Trophoblast cell (in vitro differentiated cells and primary cell): Measurements from ENCODE around the gene APOB.

ENCODE experiments used
- DNase-seq, 2 donors: peaks; one replicate each; pipeline ENCODE4 v3.0.0-alpha.2; 2016
- H2AFZ ChIP-seq: 2 replicates; pipeline ENCODE4 v1.6.1; 2013; ENCODE audit warnings: low read length, moderate library complexity, mild to moderate bottlenecking; ENCODE audit not compliant: insufficient read depth, poor library complexity
- H2AK5ac ChIP-seq: 2 replicates; pipeline ENCODE4 v1.6.1; 2013; ENCODE audit warnings: mild to moderate bottlenecking, low read length
- H2BK120ac ChIP-seq: 2 replicates; pipeline ENCODE4 v1.6.1; 2013; ENCODE audit warnings: low read length, mild to moderate bottlenecking, moderate library complexity; ENCODE audit not compliant: insufficient read depth, poor library complexity
- H2BK12ac ChIP-seq: 2 replicates; pipeline ENCODE4 v1.6.1; 2013; ENCODE audit warnings: mild to moderate bottlenecking, low read length, moderate library complexity
- H2BK5ac ChIP-seq: 2 replicates; pipeline ENCODE4 v1.6.1; 2013; ENCODE audit warnings: low read length, low read depth, moderate library complexity, mild to moderate bottlenecking; ENCODE audit not compliant: poor library complexity
- H3K14ac ChIP-seq: 2 replicates; pipeline ENCODE4 v1.6.1; 2013; ENCODE audit warnings: mild to moderate bottlenecking, low read length
- H3K18ac ChIP-seq: 2 replicates; pipeline ENCODE4 v1.6.1; 2013; ENCODE audit warnings: mild to moderate bottlenecking, low read length
- H3K23ac ChIP-seq: 2 replicates; pipeline ENCODE4 v1.6.1; 2013; ENCODE audit warnings: low read length
- H3K27ac ChIP-seq: 2 replicates; pipeline ENCODE4 v1.5.1; 2013; ENCODE audit warnings: low read depth, mild to moderate bottlenecking, inconsistent platforms, low read length, moderate library complexity
- H3K27me3 ChIP-seq: 2 replicates; pipeline ENCODE4 v1.6.1; 2013; ENCODE audit warnings: inconsistent platforms, mild to moderate bottlenecking, low read length, moderate library complexity; ENCODE audit not compliant: insufficient read depth
- H3K36me3 ChIP-seq, 2 experiments: 1 replicate in 1 of 2; 2 replicates in 1 of 2; pipeline ENCODE4 v1.6.1; 2013; ENCODE audit warnings: low read length in 2 of 2, mild to moderate bottlenecking in 2 of 2, moderate library complexity in 1 of 2; ENCODE audit not compliant: insufficient read depth in 2 of 2, control insufficient read depth in 1 of 2
- H3K4ac ChIP-seq: 2 replicates; pipeline ENCODE4 v1.6.1; 2013; ENCODE audit warnings: low read depth, mild to moderate bottlenecking, low read length, moderate library complexity
- H3K4me1 ChIP-seq, 2 experiments: 1 replicate in 1 of 2; 2 replicates in 1 of 2; pipeline ENCODE4 v1.6.1; 2013; ENCODE audit warnings: low read length in 2 of 2, mild to moderate bottlenecking in 2 of 2, moderate library complexity in 1 of 2; ENCODE audit not compliant: insufficient read depth in 2 of 2, control insufficient read depth in 1 of 2
- H3K4me2 ChIP-seq: 2 replicates; pipeline ENCODE4 v1.6.1; 2013; ENCODE audit warnings: inconsistent platforms, mild to moderate bottlenecking, low read length, moderate library complexity
- H3K4me3 ChIP-seq: 2 replicates; pipeline ENCODE4 v1.5.1; 2013; ENCODE audit warnings: mild to moderate bottlenecking, low read depth, low read length, inconsistent platforms
- H3K79me1 ChIP-seq: one replicate; pipeline ENCODE4 v1.6.1; 2013; ENCODE audit warnings: low read length
- H3K79me2 ChIP-seq: 2 replicates; pipeline ENCODE4 v1.6.1; 2013; ENCODE audit warnings: low read length, mild to moderate bottlenecking; ENCODE audit not compliant: control insufficient read depth, insufficient read depth, poor library complexity
- H3K9ac ChIP-seq: 2 replicates; pipeline ENCODE4 v1.6.1; 2013; ENCODE audit warnings: mild to moderate bottlenecking, low read length
- H3K9me3 ChIP-seq: 2 replicates; pipeline ENCODE4 v1.6.1; 2013; ENCODE audit warnings: low read depth, mild to moderate bottlenecking, control low read depth, inconsistent platforms, low read length; ENCODE audit not compliant: insufficient read depth
- H4K12ac ChIP-seq: 2 replicates; pipeline ENCODE4 v1.6.1; 2013; ENCODE audit warnings: low read depth, mild to moderate bottlenecking, low read length, moderate library complexity
- H4K8ac ChIP-seq: 2 replicates; pipeline ENCODE4 v1.6.1; 2013; ENCODE audit warnings: low read depth, mild to moderate bottlenecking, low read length, moderate library complexity
- H4K91ac ChIP-seq: one replicate; pipeline ENCODE4 v1.6.1; 2013; ENCODE audit warnings: low read depth, mild to moderate bottlenecking, low read length, moderate library complexity
- WGBS: extraction: QIAGEN DNeasy Blood & Tissue Kit; methylation state at CpG from one replicate; pipeline ENCODE4 v1.1.7; 2013; ENCODE audit warnings: missing lambda C conversion rate; ENCODE audit not compliant: insufficient read length, insufficient coverage; ENCODE audit errors: extremely low coverage; 5-methylcytosine and 5-hydroxymethylcytosine counted together

Gene APOB

DNA sequence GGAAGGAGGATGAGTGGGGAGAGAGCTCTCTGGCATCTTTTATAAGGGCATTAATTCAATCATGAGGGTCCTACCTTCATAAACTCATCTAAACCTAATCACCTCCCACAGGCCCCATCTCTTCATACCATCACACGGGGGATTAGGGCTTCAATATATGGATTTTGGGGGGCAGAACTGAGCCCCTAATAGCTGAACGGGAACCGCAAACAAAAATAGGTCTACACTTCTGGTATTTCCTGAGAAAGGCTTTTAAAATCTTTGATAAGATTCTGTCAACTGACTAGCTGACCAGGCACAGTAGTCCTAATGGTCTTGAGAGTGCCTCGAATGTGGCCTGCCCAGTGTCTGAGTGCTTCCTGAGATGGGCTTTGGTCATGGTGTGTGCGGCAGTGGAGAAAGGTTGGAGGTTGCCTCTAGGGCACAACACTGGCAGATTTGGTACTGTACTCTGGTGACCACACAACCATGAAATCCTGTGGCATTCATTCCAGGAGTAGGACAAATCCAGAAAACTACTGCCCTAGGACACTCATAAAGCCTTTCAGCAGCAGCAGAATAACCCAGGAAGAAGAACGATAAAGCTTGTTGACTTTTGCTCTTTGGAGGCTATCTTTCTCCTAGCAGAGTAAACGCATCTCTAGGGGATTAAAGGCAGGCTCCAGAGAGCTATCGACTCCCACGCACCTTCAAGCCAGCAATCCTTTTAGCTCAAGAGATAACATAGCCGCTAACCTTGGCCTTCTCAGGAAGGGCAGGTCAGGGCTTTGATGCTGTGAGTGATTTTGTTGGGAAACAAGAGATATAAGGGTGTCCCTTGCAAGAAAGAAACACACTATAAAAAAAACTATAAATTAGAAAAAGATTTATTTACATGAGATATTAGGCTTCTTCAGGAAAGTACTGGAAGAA, 12.3 kb upstream of the APOB start:
- no peak overlapping the region for H3K4ac ChIP-seq
- H3K36me3 ChIP-seq: no peaks in the 10 kb centered on the region

DNA sequence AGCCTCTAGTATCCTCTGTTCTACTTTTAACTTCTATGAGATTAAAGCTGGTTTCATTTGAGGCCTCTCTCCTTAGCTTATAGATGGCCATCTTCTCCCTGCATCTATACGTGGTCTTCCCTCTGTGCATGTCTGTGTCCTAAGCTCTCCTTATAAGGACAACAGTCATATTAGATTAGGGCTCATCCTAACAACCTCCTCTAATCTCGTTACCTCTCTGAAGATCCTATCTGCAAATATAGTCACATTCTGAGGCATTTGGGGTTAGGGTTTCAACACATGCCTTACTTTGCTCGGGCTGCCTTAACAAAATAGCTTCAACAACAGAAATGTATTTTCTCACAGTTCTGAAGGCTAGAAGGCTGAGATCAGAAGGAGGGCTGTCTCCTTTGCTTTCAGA, 11.6 kb upstream of the APOB start:
- H3K9ac ChIP-seq: no peak overlapping the region
- no peak overlapping the region for H2AFZ ChIP-seq
- H2BK5ac ChIP-seq: no peak overlapping the region
- no peak overlapping the region for H3K4me3 ChIP-seq
- H4K12ac ChIP-seq: no peak overlapping the region
- no peak for DNase-seq
- no peaks in the 10 kb centered on the region for H3K9me3 ChIP-seq
- H2BK120ac ChIP-seq: no peak overlapping the region
- H3K18ac ChIP-seq: no peak overlapping the region
- no CpG with 5 or more reads among the region's 3 CpGs for WGBS
- H3K4me1 ChIP-seq: no peaks in the 10 kb centered on the region
- no peak overlapping the region for H4K91ac ChIP-seq
- H3K79me2 ChIP-seq: no peaks in the 10 kb centered on the region
- H4K8ac ChIP-seq: no peak overlapping the region
- no peak overlapping the region for H3K4ac ChIP-seq
- no peaks in the 10 kb centered on the region for H3K27me3 ChIP-seq
- no peak overlapping the region for H2BK12ac ChIP-seq
- H3K14ac ChIP-seq: no peak overlapping the region
- H2AK5ac ChIP-seq: no peak overlapping the region
- no peaks in the 10 kb centered on the region for H3K36me3 ChIP-seq
- H3K4me2 ChIP-seq: no peak overlapping the region
- no peak overlapping the region for H3K27ac ChIP-seq
- H3K23ac ChIP-seq: no peak overlapping the region
- H3K79me1 ChIP-seq: no peaks in the 10 kb centered on the region

More for the DNA sequence above, 12.3 kb upstream of the APOB start:
- Histone ChIP-seq H3K79me2 (no peaks in the 10 kb centered on the region), H3K18ac (no peak overlapping the region), H3K9ac (no peak overlapping the region), H3K4me1 (no peaks in the 10 kb centered on the region), H2AK5ac (no peak overlapping the region), H3K4me2 (no peak overlapping the region), H2BK120ac (no peak overlapping the region), H2AFZ (no peak overlapping the region), H3K14ac (no peak overlapping the region), H3K79me1 (no peaks in the 10 kb centered on the region), H4K91ac (no peak overlapping the region), H4K12ac (no peak overlapping the region), H4K8ac (no peak overlapping the region), H3K9me3 (no peaks in the 10 kb centered on the region), H3K27ac (no peak overlapping the region), H3K27me3 (no peaks in the 10 kb centered on the region), H2BK5ac (no peak overlapping the region), H3K23ac (no peak overlapping the region), H2BK12ac (no peak overlapping the region), H3K4me3 (no peak overlapping the region)
- WGBS: no CpG with 5 or more reads among the region's 10 CpGs
- DNase-seq: no peak

DNA sequence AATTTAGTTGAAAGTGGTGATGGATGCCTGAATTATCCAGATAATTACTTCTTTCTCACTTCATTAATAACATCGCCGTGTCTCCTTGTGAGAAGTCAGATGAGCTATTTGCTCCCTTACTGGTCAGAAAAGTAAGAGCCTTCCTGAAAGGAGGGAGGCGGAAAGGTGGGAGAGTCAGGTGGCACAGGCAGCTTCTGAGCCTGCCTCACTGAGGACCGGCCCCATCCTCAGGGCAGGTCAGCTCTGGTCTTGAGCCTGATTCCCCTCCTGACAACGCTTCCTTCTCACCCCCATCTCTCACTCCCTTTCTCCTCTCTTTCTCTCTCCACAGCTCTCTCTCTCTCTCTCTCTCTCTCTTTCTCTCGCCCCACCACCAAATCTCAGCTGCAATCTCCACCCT, 10.1 kb upstream of the APOB start:
- H3K9ac ChIP-seq: no peak overlapping the region
- WGBS: no CpG with 5 or more reads among the region's 6 CpGs
- H3K36me3 ChIP-seq: no peaks in the 10 kb centered on the region
- no peak overlapping the region for H4K8ac ChIP-seq
- H3K4me1 ChIP-seq: no peaks in the 10 kb centered on the region
- no peak overlapping the region for H2AFZ ChIP-seq
- H2AK5ac ChIP-seq: no peak overlapping the region
- H3K23ac ChIP-seq: no peak overlapping the region
- H3K27ac ChIP-seq: no peak overlapping the region
- no peak for DNase-seq
- H3K4me3 ChIP-seq: no peak overlapping the region
- H4K12ac ChIP-seq: no peak overlapping the region
- H3K79me2 ChIP-seq: no peaks in the 10 kb centered on the region
- H2BK5ac ChIP-seq: no peak overlapping the region
- no peak overlapping the region for H4K91ac ChIP-seq
- no peak overlapping the region for H3K4ac ChIP-seq
- no peak overlapping the region for H2BK12ac ChIP-seq
- H3K4me2 ChIP-seq: no peak overlapping the region
- no peak overlapping the region for H3K14ac ChIP-seq
- no peak overlapping the region for H2BK120ac ChIP-seq
- no peaks in the 10 kb centered on the region for H3K79me1 ChIP-seq
- H3K9me3 ChIP-seq: no peaks in the 10 kb centered on the region
- H3K27me3 ChIP-seq: no peaks in the 10 kb centered on the region
- H3K18ac ChIP-seq: no peak overlapping the region

DNA sequence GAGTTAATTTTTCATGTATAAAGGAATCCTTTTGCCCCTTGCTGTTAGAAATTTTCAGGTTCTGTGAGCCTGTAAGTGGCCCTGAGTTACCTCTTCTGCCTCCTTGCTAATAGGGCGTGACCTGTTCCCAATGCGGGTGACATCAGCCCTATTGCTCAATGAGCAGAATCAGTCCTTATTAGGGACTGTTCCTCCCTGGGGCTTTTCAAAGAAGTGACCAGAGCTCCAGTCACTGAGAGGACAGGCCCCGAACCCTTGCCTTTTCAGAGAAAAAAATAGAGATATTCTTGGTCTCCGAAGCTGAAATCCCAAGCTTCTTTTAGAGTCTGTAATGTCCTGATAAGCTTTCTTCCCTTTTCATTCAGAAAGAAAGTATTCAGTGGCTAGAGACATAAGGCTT, 8.2 kb upstream of the APOB start:
- Histone ChIP-seq H3K14ac (no peak overlapping the region), H3K4me2 (no peak overlapping the region), H3K9ac (no peak overlapping the region), H3K4me3 (no peak overlapping the region), H4K12ac (no peak overlapping the region), H3K27ac (no peak overlapping the region), H3K27me3 (no peaks in the 10 kb centered on the region), H3K18ac (no peak overlapping the region), H2AK5ac (no peak overlapping the region), H4K8ac (no peak overlapping the region), H3K79me2 (no peaks in the 10 kb centered on the region), H3K9me3 (no peaks in the 10 kb centered on the region), H3K4ac (no peak overlapping the region), H2BK12ac (no peak overlapping the region), H3K4me1 (no peaks in the 10 kb centered on the region), H4K91ac (no peak overlapping the region), H2AFZ (no peak overlapping the region), H3K23ac (no peak overlapping the region), H3K79me1 (no peaks in the 10 kb centered on the region), H2BK5ac (no peak overlapping the region), H2BK120ac (no peak overlapping the region), H3K36me3 (no peaks in the 10 kb centered on the region)
- peak; percentile 66 to 82 for DNase-seq
- WGBS: no CpG with 5 or more reads among the region's 4 CpGs
